IMR-90 (cell line): ENCODE results near the gene TTC21B. TPM values are rescaled to one million over a fixed set of nuclear protein-coding genes. Genes with fewer than 3 reads are reported as not detected.

Experiments
- ATAC-seq: fragments of 200-7000 bp; cut with Tn5 transposase; 2 replicates; pipeline ENCODE4 v1.9.1; 2020; ENCODE audit warnings: low read depth, mild to moderate bottlenecking, moderate library complexity
- BruUV-seq: library from RNA; stranded (reverse); fragments of 400-500 nt; replicated peaks from 2 replicates; lab custom pipeline; 2021; lab: Mats Ljungman, UMichigan
- CTCF ChIA-PET: fragments of 300-600 bp; formaldehyde crosslinking; extraction: SDS; loops from one replicate; lab custom pipeline; 2021; ENCODE audit warnings: antibody characterized with exemption; lab: Yijun Ruan, JAX
- POLR2A ChIA-PET: fragments of 300-600 bp; sonication (Branson Sonifier 250); formaldehyde crosslinking; loops from one replicate; lab custom pipeline; 2022; ENCODE audit warnings: antibody characterized with exemption; ENCODE audit not compliant: unreplicated experiment; lab: Charles Lee
- DNase-seq: peaks from one replicate; pipeline ENCODE4 v3.0.0; 2013
- H2AFZ ChIP-seq: replicated peaks from 2 replicates; pipeline ENCODE3; 2013; ENCODE audit warnings: low read length, mild to moderate bottlenecking; ENCODE audit not compliant: poor library complexity
- H2AK5ac ChIP-seq: 2 replicates; pipeline ENCODE4 v1.6.1; 2013; ENCODE audit warnings: low read depth, low read length, inconsistent platforms
- H2AK9ac ChIP-seq: replicated peaks from 2 replicates; pipeline ENCODE3; 2013; ENCODE audit warnings: mild to moderate bottlenecking, low read depth, low read length, moderate library complexity; ENCODE audit not compliant: poor library complexity
- H2BK120ac ChIP-seq: 2 replicates; pipeline ENCODE4 v1.6.1; 2013; ENCODE audit warnings: low read depth, low read length, inconsistent platforms
- H2BK15ac ChIP-seq: 3 replicates; pipeline ENCODE4 v1.6.1; 2013; ENCODE audit warnings: low read depth, low read length, inconsistent platforms
- H2BK20ac ChIP-seq: 2 replicates; pipeline ENCODE4 v1.6.1; 2013; ENCODE audit warnings: low read depth, mild to moderate bottlenecking, inconsistent platforms, low read length, moderate library complexity
- H2BK5ac ChIP-seq: 2 replicates; pipeline ENCODE4 v1.6.1; 2013; ENCODE audit warnings: mild to moderate bottlenecking, low read depth, low read length, inconsistent platforms; ENCODE audit not compliant: poor library complexity, severe bottlenecking
- H3K14ac ChIP-seq: replicated peaks from 2 replicates; pipeline ENCODE4 v1.6.1; 2013; ENCODE audit warnings: low read depth, low read length, inconsistent platforms
- H3K18ac ChIP-seq: 2 replicates; pipeline ENCODE4 v1.6.1; 2013; ENCODE audit warnings: low read depth, low read length, control low read depth
- H3K23ac ChIP-seq: 2 replicates; pipeline ENCODE4 v1.6.1; 2013; ENCODE audit warnings: low read depth, low read length, inconsistent platforms
- H3K27ac ChIP-seq: 2 replicates; pipeline ENCODE4 v1.5.1; 2013; ENCODE audit warnings: mild to moderate bottlenecking, control low read depth, low read length; ENCODE audit not compliant: insufficient read depth
- H3K27me3 ChIP-seq: 2 replicates; pipeline ENCODE4 v1.6.1; 2013; ENCODE audit warnings: low read length; ENCODE audit not compliant: control insufficient read depth, insufficient read depth
- H3K36me3 ChIP-seq: 2 replicates; pipeline ENCODE4 v1.6.1; 2013; ENCODE audit warnings: low read length, mixed read lengths; ENCODE audit not compliant: control insufficient read depth, insufficient read depth
- H3K4ac ChIP-seq: 2 replicates; pipeline ENCODE4 v1.6.1; 2013; ENCODE audit warnings: low read depth, low read length, inconsistent platforms
- H3K4me1 ChIP-seq: 2 replicates; pipeline ENCODE4 v1.6.1; 2013; ENCODE audit warnings: low read length, mixed read lengths; ENCODE audit not compliant: control insufficient read depth, insufficient read depth
- H3K4me2 ChIP-seq: 2 replicates; pipeline ENCODE4 v1.6.1; 2013; ENCODE audit warnings: low read depth, mild to moderate bottlenecking, control low read depth, low read length, moderate library complexity
- H3K4me3 ChIP-seq: 2 replicates; pipeline ENCODE4 v1.5.1; 2013; ENCODE audit warnings: low read depth, mild to moderate bottlenecking, control low read depth, low read length, moderate library complexity; ENCODE audit not compliant: insufficient read depth
- H3K56ac ChIP-seq: 2 replicates; pipeline ENCODE4 v1.6.1; 2013; ENCODE audit warnings: low read length, inconsistent platforms; ENCODE audit not compliant: insufficient read depth; ENCODE audit errors: extremely low read depth
- H3K79me1 ChIP-seq, 2 experiments: 2 replicates each; pipeline ENCODE4 v1.6.1; 2013; ENCODE audit warnings: low read length in 2 of 2, inconsistent platforms in 1 of 2, low read depth in 1 of 2
- H3K9ac ChIP-seq: 2 replicates; pipeline ENCODE4 v1.6.1; 2013; ENCODE audit warnings: low read depth, low read length, control low read depth
- H3K9me1 ChIP-seq: 2 replicates; pipeline ENCODE4 v1.6.1; 2013; ENCODE audit warnings: low read length, inconsistent platforms; ENCODE audit not compliant: insufficient read depth
- H3K9me3 ChIP-seq: 2 replicates; pipeline ENCODE4 v1.6.1; 2013; ENCODE audit warnings: low read length; ENCODE audit not compliant: control insufficient read depth, insufficient read depth
- H4K20me1 ChIP-seq: 2 replicates; pipeline ENCODE4 v1.6.1; 2013; ENCODE audit warnings: low read length, inconsistent platforms; ENCODE audit not compliant: insufficient read depth
- H4K5ac ChIP-seq: 2 replicates; pipeline ENCODE4 v1.6.1; 2013; ENCODE audit warnings: mild to moderate bottlenecking, low read depth, low read length, control low read depth
- H4K8ac ChIP-seq, 2 experiments: 2 replicates each; pipeline ENCODE4 v1.6.1; 2013; ENCODE audit warnings: low read depth in 2 of 2, low read length in 2 of 2, control low read depth in 1 of 2, inconsistent platforms in 1 of 2
- H4K91ac ChIP-seq: 2 replicates; pipeline ENCODE4 v1.6.1; 2013; ENCODE audit warnings: low read depth, low read length, inconsistent platforms; ENCODE audit not compliant: insufficient read depth
- CEBPB ChIP-seq: IDR thresholded peaks from 2 replicates; pipeline ENCODE4 v1.6.1; 2012; ENCODE audit warnings: low read depth, low read length, improper control_type of control experiment
- WGBS, 2 experiments: methylation state at CpG; one replicate each; pipeline versions ENCODE4 v1.1.5 to v1.1.7; 2013; ENCODE audit warnings: missing lambda C conversion rate in 2 of 2; ENCODE audit not compliant: insufficient read length in 1 of 2; ENCODE audit errors: extremely low coverage in 2 of 2; 5-methylcytosine and 5-hydroxymethylcytosine counted together
- dilution Hi-C: fragments of 300-500 bp; cut with HindIII; formaldehyde crosslinking; loops from one replicate; pipeline ENCODE4 v1.14.3; 2018; ENCODE audit warnings: low sequenced_read_pairs; ENCODE audit not compliant: unreplicated experiment
- in situ Hi-C: fragments of 300-500 bp; cut with MboI; formaldehyde crosslinking; loops from 3 replicates; pipeline ENCODE4 v1.14.3; 2019; ENCODE audit warnings: low sequenced_read_pairs, inconsistent platforms, mixed read lengths
- intact Hi-C: fragments of 100-400 bp; cut with micrococcal nuclease; formaldehyde crosslinking; loops from 2 replicates; pipeline ENCODE4 v1.10.0; 2022
- polyA plus RNA-seq, 3 experiments: library from polyadenylated mRNA; depleted of rRNA; stranded (reverse); fragments of >200 nt; gene quantifications; 2 replicates each; pipeline ENCODE4 v1.2.3, GENCODE V29; 2012; ENCODE audit warnings: low replicate concordance in 1 of 3
- total RNA-seq: library from RNA; depleted of rRNA; stranded (reverse); fragments of >200 nt; gene quantifications from 2 replicates; pipeline ENCODE4 v1.2.3, GENCODE V29; 2012
- TF ChIP-seq, protein P1 (sequence below): fragments of 150-350 bp; IDR thresholded peaks from 2 replicates; pipeline ENCODE4 v1.6.1; 2017; ENCODE audit warnings: mild to moderate bottlenecking, antibody characterized with exemption, low read length, low read depth

The TTC21B gene
- total and polyA plus RNA-seq, 2 of the 4 experiments (the other 2 are of a cell fraction) = 8.0 to 17.2 TPM

DNA sequence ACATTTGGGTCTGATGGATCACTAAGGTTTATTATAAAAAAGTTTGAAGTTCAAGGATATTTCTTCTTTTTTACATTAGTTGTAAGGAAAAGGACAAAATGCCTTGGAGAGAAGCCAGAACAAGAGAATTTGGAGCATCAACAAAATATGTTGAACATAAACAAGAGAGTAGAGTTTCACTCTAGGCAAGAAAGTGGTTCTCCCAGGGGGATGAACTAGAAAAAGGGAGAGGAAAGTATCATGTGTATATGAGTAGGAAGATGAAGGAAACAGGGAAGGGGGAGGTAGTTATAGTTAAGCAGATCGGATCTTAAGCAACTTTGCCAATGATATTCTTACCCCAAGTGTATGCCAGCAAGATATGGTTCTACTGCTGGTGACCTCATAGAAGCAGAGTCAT lies 95.7 kb downstream of the TTC21B start:
- H4K5ac ChIP-seq = peak overlapping the region; percentile 11; the same call in 1 of the 2 replicates
- DNase-seq (peak; percentile 84), ATAC-seq (peak; percentile 97)
- WGBS, 2 experiments = no CpG with 5 or more reads among the region's 1 CpG
- peak overlapping the region; percentile 22; the same call in 1 of the 2 replicates for H4K91ac ChIP-seq
- intact Hi-C loops = loop anchor here (5.0 kb wide), 2 partner anchors 66 to 456 kb away; partner anchors contain the start of gene GALNT3
- H3K4me2 ChIP-seq = peak overlapping the region; percentile 47
- H3K9ac ChIP-seq = no peak overlapping the region
- H3K9me3 ChIP-seq = peaks cover 6% of the 10 kb centered on the region; the same call in 1 of the 2 replicates
- H2AK9ac ChIP-seq = no peak overlapping the region
- H3K23ac ChIP-seq = no peak overlapping the region
- peak overlapping the region; percentile 47 for H2BK5ac ChIP-seq
- H4K20me1 ChIP-seq = no peaks in the 10 kb centered on the region
- H4K8ac ChIP-seq = peak overlapping the region in 1 of 2 experiments; percentile 4; a peak in 1 of 4 replicates
- H2AK5ac ChIP-seq = no peak overlapping the region
- BruUV-seq = no TSS peak
- peak overlapping the region; percentile 54; the same call in 1 of the 2 replicates for H2BK20ac ChIP-seq
- POLR2A ChIA-PET = no interaction called here
- peak overlapping the region; percentile 83; the same call in 1 of the 2 replicates for H3K27ac ChIP-seq
- H3K14ac ChIP-seq = peak overlapping the region; percentile 1; the same call in 1 of the 2 replicates
- H3K4ac ChIP-seq = peak overlapping the region; percentile 20
- no peak overlapping the region for H3K4me3 ChIP-seq
- no peaks in the 10 kb centered on the region for H3K27me3 ChIP-seq
- dilution Hi-C loops = no loop called here
- H2BK15ac ChIP-seq = peak overlapping the region; percentile 38; the same call in 1 of the 3 replicates
- in situ Hi-C loops = no loop called here
- H3K18ac ChIP-seq = peak overlapping the region; percentile 49; the same call in 1 of the 2 replicates
- H3K56ac ChIP-seq = no peak overlapping the region
- H2BK120ac ChIP-seq = peak overlapping the region; percentile 64
- CTCF ChIA-PET = interaction anchor here (1.0 to 1.4 kb wide), 2 partner anchors 10 to 17 kb away, joined by 4 read pairs; no protein-coding TSS in a partner anchor
- no peak overlapping the region for H2AFZ ChIP-seq
- no peaks in the 10 kb centered on the region for H3K36me3 ChIP-seq
- H3K79me1 ChIP-seq = no peaks in the 10 kb centered on the region
- peaks cover 6% of the 10 kb centered on the region; the same call in 1 of the 2 replicates for H3K9me1 ChIP-seq
- TF ChIP-seq CEBPB = 0 out of 2 replicates have a peak, but pooled peaks have one; percentile 44
- TF ChIP-seq, protein P1, sequence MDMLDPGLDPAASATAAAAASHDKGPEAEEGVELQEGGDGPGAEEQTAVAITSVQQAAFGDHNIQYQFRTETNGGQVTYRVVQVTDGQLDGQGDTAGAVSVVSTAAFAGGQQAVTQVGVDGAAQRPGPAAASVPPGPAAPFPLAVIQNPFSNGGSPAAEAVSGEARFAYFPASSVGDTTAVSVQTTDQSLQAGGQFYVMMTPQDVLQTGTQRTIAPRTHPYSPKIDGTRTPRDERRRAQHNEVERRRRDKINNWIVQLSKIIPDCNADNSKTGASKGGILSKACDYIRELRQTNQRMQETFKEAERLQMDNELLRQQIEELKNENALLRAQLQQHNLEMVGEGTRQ = no peak
- peaks cover 7% of the 10 kb centered on the region for H3K4me1 ChIP-seq
